ENCODE data around the gene TMIE. TPM values are rescaled to one million over a fixed set of nuclear protein-coding genes. Genes with fewer than 3 reads are reported as not detected.

The TMIE gene
- total RNA-seq, 1 donor from 2014 or later = 0.29 TPM

Other genes starting within 250 kb of the TMIE start
- gene LTF, start 236.5 kb upstream of the TMIE start, total RNA-seq = 0.83 TPM
- not detected for gene RTP3, start 203.4 kb upstream of the TMIE start, total RNA-seq
- gene LRRC2, start 135.1 kb upstream of the TMIE start, total RNA-seq = 1.9 TPM
- gene FAM240A, start 88.9 kb upstream of the TMIE start, total RNA-seq = not detected
- gene ALS2CL, start 7.7 kb upstream of the TMIE start, total RNA-seq = 43.8 TPM
- gene PRSS50, start 16.5 kb downstream of the TMIE start, total RNA-seq = 0.17 TPM
- gene MYL3, start 162.1 kb downstream of the TMIE start, total RNA-seq = 1.8 TPM
- 11.7 TPM for gene PTH1R, start 176.3 kb downstream of the TMIE start, total RNA-seq

Measured in mucosa of gallbladder (tissue), 1 donor.